Thoracic aorta (tissue), 2 donors: ENCODE measurements around the gene DOHH. TPM values are rescaled to one million over a fixed set of nuclear protein-coding genes. Genes with fewer than 3 reads are reported as not detected.

ENCODE experiments used
- ATAC-seq: fragments of 150-250 bp; one replicate; pipeline ENCODE4 v1.8.0; 2017; ENCODE audit warnings: low read depth; ENCODE audit not compliant: insufficient number of reproducible peaks, low FRiP score
- DNase-seq: peaks from one replicate; pipeline ENCODE4 v3.0.0-alpha.2; 2020; ENCODE audit warnings: low spot score
- H3K27ac ChIP-seq, 2 donors: fragments of 200-600 bp; sonication (generic); 1 replicate in 1 of 2; 2 replicates in 1 of 2; pipeline ENCODE4 v1.5.1; 2016; ENCODE audit warnings: mild to moderate bottlenecking in 2 of 2, moderate library complexity in 2 of 2
- H3K27me3 ChIP-seq: fragments of 200-600 bp; sonication (generic); replicated peaks from 2 replicates; pipeline ENCODE4 v1.6.0; 2016; ENCODE audit warnings: mild to moderate bottlenecking; ENCODE audit not compliant: insufficient read depth
- H3K36me3 ChIP-seq: fragments of 200-600 bp; sonication (generic); one replicate; pipeline ENCODE4 v1.5.1; 2016
- H3K4me1 ChIP-seq, 2 donors: fragments of 200-600 bp; sonication (generic); 1 replicate in 1 of 2; 2 replicates in 1 of 2; pipeline versions ENCODE4 v1.5.1 to v1.6.0; 2016; ENCODE audit warnings: low read depth in 2 of 2, mild to moderate bottlenecking in 1 of 2; ENCODE audit not compliant: control insufficient read depth in 1 of 2
- H3K4me3 ChIP-seq: fragments of 200-600 bp; sonication (generic); 2 replicates; pipeline ENCODE4 v1.5.1; 2016; ENCODE audit warnings: mild to moderate bottlenecking
- H3K9me3 ChIP-seq: fragments of 200-600 bp; sonication (generic); 2 replicates; pipeline ENCODE4 v1.5.1; 2016
- CTCF ChIP-seq: fragments of 200-600 bp; sonication (generic); IDR thresholded peaks from one replicate; pipeline ENCODE4 v1.5.1; 2019; ENCODE audit warnings: antibody characterized with exemption
- total RNA-seq, 2 donors: library from RNA; depleted of rRNA; stranded (reverse); fragments of >200 nt; gene quantifications; one replicate each; pipeline versions ENCODE4 v1.1.0 to v1.2.3, GENCODE V29; 2016

The DOHH gene
- total RNA-seq, 2 donors from 2014 or later = 22.0 to 24.2 TPM

GRCh38 chr19:3481241-3482090 lies 19.0 kb downstream of the DOHH start:
- H3K4me1 ChIP-seq = no peaks in the 10 kb centered on the region
- no peaks in the 10 kb centered on the region for H3K9me3 ChIP-seq
- no peaks in the 10 kb centered on the region for H3K36me3 ChIP-seq
- no peak for TF ChIP-seq CTCF
- ATAC-seq (no peak), DNase-seq (no peak)
- no peak overlapping the region for H3K4me3 ChIP-seq
- H3K27ac ChIP-seq = no peak overlapping the region
- no peaks in the 10 kb centered on the region for H3K27me3 ChIP-seq

GRCh38 chr19:3480383-3481091 lies 19.9 kb downstream of the DOHH start, which contains the start of gene SMIM24:
Gene SMIM24, minus strand, starts transcription at chr19:3480525. Its CDS starts 62 bp downstream, at chr19:3480463.
- Histone ChIP-seq H3K27me3 (no peaks in the 10 kb centered on the region), H3K4me1 (no peaks in the 10 kb centered on the region), H3K4me3 (no peak within 1 kb of the TSS), H3K9me3 (no peaks in the 10 kb centered on the region), H3K27ac (no peak within 1 kb of the TSS), H3K36me3 (no peaks in the 10 kb centered on the region)
- no peak for TF ChIP-seq CTCF
- ATAC-seq = no peak
- no peak for DNase-seq

- ATAC-seq (no peak), DNase-seq (no peak)
- Histone ChIP-seq H3K36me3 (no peaks in the 10 kb centered on the region), H3K27me3 (no peaks in the 10 kb centered on the region), H3K4me3 (no peak overlapping the region), H3K4me1 (no peaks in the 10 kb centered on the region), H3K9me3 (no peaks in the 10 kb centered on the region), H3K27ac (no peak overlapping the region)
- TF ChIP-seq CTCF = no peak
Measured at GRCh38 chr19:3479834-3480215, 20.6 kb downstream of the DOHH start.

DNA sequence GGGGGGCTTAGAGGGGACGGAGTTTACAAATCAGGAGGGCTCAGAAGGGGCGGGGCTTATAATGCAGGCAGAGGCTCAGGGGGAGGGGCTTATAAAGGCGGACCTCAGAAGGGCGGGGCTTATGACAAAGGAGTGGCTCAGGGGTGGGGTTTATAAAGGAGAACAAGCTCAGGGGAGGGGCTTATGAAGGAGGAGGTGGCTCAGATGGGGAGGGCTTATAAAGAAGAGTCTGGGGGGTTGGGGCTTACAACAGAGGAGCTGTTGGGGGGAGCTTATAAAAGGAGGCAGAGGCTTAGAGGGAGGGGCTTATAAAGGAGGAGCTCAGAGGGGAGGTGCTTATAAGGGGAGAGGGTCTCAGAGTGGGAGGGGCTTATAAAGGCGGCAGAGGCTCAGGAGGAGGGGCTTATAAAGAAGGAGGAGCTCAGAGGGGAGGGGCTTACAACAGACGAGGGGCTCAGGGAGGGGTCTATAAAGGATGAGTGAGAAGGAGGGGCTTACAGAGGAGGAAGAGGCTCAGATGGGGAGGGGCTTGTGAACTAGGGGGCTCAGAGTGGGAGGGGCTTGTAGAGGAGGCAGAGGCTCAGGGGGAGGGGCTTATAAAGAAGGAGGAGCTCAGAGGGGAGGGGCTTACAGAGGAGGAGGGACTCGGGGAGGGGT lies 21.2 kb downstream of the DOHH start:
- H3K4me1 ChIP-seq = no peaks in the 10 kb centered on the region
- no peak overlapping the region for H3K27ac ChIP-seq
- H3K27me3 ChIP-seq = no peaks in the 10 kb centered on the region
- ATAC-seq (no peak), DNase-seq (no peak)
- H3K36me3 ChIP-seq = no peaks in the 10 kb centered on the region
- no peaks in the 10 kb centered on the region for H3K9me3 ChIP-seq
- no peak for TF ChIP-seq CTCF
- H3K4me3 ChIP-seq = no peak overlapping the region
